GM19438 (cell line): ENCODE data around the gene PRKCB.
"Not testable (repeated sequence)": the region's sequence is repeated elsewhere in the genome, so short reads cannot be mapped to it uniquely, and the experiment has no call there.

ENCODE experiments used
- ATAC-seq: cut with Tn5 transposase; IDR thresholded peaks from one replicate; pipeline ENCODE4 v1.9.1; 2021; ENCODE audit warnings: low read depth; ENCODE audit not compliant: unreplicated experiment

Gene PRKCB

DNA sequence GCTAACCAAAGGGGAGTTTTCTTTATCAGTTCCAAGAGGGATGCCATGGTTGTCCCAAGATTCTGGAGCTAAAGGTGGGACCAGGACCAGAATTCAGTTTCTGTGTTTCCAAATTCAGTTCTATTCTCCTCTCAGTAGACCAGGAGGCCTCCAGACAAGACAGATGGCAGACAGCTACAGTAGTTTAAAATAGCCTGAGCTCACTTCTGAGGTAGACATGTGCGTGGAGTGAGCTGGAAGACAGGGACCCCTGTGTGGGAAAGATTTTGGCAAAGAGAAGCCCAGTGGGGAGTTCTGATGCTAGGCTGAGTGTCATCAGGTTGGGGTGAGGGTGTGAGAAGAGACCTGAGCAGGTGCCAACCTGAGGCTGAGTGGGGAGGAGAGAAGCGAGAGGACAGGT lies 95.4 kb downstream of the PRKCB start:
- no peak for ATAC-seq

DNA sequence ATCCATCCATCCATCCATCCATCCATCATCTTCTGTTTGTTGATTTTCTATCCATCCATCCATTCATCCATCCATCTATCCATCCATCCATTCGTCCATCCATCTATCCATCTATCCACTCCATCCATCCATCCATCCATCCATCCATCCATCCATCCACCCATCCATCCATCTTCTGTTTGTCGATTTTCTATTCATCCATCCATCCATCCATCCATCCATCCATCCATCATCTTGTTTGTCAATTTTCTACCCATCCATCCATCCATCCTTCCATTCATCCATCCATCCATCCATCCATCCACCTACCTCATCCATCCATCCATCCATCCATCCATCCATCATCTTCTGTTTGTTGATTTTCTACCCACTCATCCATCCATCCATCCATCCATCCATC lies 97.9 kb downstream of the PRKCB start:
- not testable (repeated sequence) for ATAC-seq

DNA sequence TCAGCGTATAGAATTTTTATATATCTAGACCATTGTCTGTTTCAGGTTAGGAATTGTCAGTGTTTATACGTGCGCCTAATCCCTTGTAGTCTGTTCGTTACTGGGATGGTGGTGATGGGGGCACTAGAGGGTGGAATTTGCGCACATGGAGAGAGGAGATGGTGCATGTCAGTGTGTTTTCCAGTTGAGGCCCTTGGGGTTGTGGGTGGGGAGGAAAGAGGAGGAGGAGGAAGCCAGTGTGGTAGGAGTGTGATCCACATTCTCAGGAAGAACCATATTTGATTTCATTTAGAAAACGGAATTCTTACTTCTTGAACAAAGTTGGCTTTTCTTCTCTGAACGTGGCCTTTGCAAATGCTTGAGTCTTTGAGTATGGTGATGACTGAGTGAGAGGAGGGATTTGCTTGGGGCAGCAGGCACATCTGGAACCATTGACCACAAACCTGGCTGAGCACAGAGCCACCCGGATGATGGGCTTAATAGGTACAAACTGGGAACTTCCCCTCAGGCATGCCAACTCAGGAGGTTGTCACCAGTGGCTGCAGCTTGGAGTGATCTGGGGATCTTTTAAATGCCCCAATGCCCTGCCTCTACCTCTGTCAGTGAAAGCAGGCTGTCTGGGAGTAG lies 98.9 kb downstream of the PRKCB start:
- no peak for ATAC-seq

DNA sequence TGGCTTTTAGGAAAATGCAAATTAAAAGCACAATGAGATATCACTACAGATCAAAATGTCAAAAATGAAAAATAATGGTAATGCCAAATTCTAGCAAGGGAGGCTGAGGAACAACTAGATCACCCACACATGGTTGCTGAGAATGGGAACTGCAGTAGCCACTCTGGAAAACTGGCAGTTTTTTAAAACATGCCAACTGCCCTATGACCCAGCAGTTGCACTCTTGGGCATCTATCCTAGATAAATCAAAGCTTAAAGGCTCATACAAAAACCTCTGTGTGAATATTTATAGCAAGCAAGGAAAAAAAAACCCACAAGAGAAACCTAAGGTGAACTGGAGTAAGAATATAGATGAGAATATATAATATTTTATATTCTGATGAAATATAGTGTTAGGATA lies 104.3 kb downstream of the PRKCB start:
- ATAC-seq = no peak

DNA sequence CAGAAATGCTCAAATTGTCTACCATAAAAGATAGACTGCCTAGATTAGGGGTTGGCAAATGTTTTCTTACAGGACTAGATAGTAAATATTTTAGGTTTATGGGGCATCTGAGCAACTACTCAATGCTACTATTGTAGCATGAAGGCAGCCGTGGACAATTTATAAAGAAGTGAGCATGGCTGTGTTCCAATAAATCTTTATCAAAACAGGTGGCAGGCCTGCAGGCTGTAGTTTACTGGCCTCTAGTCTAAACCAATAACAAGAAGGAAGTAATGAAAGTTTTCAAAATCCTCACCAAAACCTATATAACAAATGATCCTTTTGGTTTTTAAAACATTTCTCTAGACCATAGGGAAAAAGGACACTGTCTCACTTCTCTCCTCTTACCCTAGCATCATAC lies 105.2 kb downstream of the PRKCB start:
- no peak for ATAC-seq

DNA sequence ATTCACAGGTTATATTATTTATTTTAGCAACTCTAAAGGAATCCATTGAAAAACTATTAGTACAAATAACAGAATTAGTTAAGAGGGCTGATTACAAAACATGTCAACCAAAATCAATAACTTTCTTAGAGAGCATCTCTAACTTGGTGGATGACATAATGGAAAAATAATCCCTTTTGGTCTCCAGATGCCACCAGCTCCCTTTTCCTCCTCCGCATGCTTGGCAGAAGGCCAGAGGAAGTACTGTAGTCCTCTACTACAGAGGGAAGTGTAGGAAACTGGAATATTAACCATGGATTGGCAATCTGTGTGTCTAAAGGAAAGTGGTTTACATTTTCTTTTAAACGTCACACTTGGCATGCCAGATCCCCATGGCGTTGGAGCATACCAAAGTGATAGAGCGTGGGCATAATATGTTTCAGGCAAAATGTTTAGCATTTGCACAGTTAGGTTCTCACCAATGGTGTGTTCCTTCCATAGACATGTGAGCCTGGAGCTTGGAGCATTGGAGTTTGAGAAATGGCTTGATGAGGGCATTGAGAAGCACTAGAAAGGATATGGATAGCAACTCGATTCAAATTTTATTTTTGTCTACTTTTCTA lies 106.3 kb downstream of the PRKCB start:
- no peak for ATAC-seq

DNA sequence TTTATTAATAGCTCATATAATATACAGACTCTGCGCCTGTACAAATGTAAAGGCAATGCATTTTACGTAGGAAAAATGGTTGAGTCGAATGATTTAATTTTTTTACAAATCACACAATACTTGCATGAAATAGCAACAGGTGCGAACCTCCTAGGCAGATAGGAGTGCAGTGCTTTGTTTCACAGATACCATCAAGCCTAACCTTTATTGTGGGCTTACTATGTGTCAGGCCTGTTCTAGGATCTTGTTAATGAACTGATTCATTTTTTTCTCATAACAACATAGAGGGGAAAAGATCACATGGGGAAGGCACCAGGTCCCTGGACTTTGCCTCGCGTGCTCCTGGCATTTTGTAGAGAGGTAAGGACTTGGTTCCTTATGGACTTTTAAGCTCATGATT lies 107.8 kb downstream of the PRKCB start:
- no peak for ATAC-seq

DNA sequence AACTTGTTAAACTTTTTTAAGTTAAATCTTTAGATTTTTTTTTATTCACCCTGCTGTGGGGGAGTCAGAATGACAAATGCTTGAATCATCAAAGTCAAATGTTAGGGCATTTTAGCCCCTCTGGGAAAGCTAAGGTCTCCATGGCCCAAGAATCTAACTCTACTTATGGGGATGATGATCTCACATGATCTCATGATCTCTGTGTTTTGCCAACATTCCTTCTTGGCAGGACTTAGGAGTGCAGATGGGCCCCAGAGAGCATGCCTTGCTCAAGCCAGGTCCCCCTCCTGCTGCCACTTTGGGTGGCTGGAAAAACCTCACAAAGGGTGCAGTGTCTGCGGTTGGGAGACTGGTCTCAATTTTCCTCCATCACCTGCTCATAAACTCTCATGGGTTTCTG lies 108.6 kb downstream of the PRKCB start:
- no peak for ATAC-seq

DNA sequence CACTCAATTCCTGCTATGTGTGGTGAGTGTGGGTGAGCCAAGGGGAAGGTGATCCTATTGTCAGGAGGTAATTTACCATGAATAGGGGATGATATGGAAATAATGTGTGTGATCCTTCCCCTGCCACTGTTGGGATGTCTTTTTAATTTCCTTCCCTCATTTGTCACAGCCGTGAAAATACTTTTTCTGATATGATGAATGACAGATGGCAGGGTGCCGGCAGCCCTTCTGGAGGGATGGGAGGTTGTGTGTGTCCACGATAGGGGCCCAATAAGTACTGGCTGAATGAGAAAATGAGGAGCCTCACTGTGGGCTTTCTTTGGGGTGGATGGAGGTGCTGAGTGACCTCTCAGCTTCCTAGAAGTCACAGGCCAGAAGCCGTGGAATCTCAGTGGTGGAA lies 109.5 kb downstream of the PRKCB start:
- ATAC-seq = no peak

DNA sequence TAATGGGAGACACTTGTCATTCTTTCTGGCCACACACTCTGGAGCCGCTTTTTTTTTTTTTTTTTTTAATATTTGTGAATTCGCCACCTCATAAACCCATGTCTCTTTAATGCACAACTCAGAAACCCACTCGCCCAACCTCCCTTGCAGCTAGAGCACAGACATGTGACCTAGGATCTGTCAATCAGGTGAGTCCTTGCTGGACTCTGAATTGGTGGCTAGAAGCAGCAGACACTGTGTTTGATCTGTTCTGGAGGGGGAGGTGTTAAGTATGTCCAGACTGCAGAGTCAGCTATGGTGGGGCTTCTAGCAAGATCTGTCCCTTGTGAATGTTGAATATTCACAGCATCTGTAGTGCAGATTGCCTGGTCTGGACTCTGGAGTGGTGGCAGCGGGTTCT lies 112.1 kb downstream of the PRKCB start:
- no peak for ATAC-seq

DNA sequence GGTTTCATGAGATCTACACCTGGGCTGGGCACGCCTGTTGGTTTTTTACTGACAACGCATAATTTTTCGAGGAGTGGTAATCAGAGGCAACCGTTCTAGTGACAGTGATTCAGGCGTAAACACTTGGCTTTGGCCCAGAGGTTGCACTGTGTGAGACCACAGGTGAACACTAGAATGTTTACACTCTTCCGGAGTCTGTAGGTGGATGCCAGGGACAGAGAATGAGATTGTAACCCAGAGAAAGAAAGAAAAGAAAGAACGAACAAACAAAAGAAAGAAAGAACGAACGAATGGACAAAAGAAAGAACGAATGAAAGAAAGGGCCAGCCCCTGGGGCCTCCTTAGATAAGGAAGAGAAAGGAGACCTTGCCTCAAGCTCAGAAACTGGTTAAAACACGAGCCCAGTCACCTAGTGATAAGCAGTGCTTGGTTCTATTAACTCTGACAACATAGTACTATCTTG lies 113.2 kb downstream of the PRKCB start:
- ATAC-seq = no peak

DNA sequence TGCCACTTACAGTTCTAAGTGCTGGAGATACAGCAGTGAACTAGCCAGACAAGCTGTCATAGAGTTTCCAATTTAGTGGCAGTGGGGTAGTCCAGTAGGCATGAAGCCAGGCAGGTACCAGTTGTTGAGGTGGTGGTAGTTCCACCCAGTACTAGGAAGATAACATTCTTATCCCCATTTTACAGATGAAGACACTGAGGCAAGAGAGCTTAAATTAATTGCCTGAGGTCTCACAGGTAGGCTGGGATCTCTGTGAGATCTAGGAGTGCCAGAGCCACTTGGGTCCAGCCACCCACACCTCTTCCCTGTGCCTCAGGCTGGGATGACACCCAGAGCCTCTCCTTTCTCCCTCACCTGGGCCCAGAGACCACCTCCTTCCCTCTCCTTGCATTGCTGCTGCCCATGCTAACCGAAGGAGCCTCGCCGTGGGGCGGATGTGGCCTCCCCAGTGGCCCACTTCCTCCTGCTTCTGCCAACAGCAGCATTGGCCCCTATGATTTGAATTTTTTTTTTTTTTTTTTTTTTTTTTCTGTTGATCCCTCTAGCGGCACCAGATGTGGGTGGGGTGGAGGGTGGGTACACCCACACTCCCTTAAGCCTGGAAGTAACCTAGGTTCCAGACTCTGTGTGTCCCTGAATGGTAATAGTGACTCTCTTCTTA lies 114.0 kb downstream of the PRKCB start:
- no peak for ATAC-seq

DNA sequence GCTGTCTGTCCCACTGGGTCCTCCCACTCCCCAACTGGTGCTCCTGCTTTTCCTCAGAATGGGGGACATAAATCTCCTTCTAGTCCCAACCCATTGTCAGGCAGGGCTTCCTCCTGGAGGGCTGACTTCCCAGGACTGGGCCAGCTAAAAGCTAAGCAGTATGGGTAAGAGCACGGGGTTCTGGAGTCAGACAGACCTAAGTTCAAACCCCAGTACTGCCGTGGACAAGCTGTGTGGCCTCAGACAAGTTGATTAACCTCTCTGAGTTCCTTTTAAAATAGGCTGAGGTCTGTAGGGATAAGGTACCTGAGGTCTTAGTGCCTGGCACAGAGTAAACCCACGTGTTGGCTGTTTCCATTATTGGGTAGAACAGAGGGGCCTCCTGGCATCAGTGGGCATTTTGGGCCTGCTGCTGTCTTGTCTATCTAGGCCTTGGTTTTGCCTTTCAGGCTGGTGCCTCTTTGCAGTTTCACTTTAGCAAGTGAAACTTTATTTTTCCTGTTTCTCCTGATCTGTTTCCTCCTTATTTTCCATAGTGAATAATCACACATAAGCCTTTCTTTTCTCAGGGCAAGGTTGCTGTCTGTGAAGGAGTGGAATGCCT lies 114.6 kb downstream of the PRKCB start:
- ATAC-seq = no peak

DNA sequence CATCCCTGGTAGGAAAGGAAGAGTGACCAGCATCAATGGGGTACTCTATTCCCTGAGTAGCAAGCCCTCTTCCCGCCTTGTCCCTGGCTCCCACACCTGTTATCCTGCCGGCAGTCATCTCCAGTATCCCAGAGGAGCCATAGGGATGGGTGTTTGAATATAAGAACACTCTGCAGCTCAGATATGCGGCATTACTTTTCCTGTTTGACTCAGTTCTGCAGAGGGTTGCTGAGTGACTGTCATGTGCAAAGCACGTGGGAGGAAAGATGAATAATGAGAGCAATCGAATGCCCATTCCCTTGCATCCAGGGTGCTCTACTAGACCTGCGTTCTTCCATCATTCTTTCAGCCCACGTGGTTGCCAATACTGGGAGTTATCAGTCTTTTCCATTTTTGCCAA lies 115.1 kb downstream of the PRKCB start:
- no peak for ATAC-seq

DNA sequence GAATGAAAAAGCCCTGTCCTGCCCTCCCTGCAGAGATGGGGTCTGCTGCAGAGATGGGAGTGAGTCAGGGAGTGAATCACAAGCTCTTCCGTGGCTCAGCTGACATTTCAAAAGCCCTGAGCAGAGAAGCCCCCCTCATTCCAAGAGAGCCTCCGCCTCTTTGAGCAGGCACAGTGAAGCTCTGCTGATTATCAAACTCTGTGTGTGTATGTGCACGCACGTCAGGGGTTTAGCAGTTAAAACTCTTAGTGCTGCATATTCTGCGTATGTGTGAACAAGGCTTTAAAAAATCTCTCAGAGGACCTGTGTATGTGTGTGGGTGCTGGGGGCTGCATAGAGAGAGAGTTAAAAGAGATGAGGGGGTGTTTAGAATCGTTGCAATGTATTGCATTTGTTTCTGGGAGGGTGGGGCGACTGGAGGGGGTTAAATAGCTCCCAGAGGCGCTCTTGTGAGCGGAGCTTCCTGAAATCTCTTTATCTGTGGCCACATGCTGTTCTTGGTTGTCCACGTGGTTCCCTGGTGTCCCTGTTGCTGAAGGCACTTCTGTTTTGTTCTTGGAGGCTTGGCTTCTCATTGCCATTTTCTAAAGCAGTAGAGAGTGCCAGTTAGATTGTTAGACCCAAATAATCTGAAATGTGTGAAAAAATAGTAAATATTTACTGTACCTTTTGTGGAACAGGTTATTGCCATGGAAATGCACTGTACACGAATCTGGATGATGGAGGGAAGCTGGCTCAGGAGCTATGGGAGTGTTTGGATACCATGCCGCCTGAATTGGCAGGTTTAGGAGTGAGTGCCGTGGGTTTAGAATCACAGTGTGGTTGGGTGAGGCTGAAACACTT lies 116.6 kb downstream of the PRKCB start:
- no peak for ATAC-seq

DNA sequence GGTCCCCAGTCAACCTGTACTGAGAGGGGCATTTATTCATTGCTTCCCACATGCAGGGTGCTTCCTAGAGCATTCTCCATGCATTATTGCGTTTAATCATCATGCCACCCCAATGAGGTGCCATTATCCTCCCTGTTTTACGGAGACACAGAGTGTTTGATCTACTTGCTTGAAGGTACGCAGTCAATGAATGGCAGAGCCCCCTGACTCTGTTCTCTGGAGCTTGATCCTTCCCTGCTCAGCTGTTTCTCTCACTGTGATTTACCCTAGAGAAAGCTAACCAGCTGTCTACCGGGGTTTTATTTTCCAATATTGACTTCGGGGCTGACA lies 117.2 kb downstream of the PRKCB start:
- ATAC-seq = no peak

DNA sequence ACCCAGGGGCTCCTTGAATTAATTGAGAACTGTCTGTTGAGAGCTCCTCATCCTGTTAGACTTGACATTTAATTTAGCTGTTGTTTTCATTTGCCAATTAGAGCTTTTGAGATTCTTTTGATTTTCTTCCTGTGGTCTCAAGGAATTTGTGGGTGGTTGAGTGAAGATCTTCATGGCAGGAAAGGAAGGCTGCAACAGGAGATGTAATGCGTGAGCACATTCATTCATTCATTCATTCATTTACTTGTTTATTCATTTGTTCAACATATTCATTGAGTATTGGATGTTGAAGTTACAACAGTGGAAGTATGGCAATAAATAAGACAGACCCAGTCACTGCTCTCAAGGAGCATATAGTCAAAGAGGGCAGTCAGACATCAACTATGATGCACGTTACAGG lies 117.7 kb downstream of the PRKCB start:
- no peak for ATAC-seq

DNA sequence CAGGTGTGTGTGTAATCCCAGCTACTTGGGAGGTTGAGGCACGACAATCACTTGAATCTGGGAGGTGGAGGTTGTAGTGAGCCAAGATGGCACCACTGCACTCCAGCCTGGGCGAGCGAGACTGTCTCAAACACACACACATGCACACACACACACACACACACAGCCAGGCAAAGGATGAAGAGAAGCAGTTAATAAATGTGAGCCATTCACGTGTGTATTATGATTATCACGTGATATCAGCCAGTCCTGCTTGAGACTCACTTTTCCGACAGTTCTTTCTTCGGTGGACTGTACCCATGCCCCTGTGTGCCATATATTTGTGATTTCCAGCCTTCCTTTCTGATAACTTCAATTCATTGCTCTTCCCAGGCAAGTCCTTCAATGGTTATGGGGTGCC lies 119.3 kb downstream of the PRKCB start:
- ATAC-seq = no peak

DNA sequence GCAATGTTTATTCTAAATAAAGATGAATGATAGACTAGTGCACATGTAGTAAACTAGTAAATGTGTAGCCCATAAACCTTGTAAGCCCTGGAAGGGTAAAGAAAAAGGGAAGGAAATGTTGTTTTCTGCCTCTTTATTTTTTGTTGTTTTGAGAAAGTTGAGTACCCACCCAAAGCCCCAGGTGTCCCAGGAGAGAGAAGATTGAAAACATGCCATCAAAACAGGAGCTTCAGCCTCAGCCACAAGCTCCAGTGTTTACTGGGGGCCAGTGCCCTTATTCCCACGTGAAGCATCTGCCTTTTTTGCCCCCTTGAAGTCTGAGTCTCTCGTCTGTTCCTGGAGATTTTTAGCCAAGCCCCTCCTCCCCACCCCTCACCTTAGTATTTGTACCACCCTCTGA lies 121.5 kb downstream of the PRKCB start:
- no peak for ATAC-seq

DNA sequence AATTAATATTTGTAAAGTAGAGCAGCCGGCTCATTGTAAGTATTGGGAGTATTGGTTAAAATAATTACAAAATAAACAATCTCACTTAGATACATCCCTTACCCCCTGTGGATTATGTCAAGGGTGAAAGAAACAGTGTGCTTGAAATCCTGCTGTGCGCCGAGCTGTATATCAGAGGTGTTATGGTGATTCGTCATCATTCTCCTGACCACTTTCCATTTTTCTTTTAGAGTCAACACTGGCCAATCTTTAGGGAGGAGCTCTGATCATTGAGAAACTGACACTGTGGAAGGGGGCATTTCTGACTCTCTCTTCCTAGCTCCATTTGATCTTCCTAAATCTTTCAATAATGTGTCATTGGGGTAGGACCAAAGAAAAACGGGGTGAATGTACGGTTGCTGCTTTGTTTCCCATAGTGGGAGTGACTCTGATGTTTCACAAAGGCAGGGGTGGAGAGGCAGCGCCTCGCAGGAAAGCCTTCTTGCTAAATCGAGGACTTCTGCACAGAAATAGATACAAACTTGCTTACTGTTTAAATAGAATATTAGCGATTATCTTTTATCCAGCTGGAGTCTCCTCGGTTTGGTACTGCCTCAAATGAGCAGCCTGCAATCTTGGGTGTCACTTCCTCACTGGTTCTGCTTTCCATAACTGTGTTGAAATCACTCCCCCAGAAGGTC lies 123.4 kb downstream of the PRKCB start:
- ATAC-seq = no peak

DNA sequence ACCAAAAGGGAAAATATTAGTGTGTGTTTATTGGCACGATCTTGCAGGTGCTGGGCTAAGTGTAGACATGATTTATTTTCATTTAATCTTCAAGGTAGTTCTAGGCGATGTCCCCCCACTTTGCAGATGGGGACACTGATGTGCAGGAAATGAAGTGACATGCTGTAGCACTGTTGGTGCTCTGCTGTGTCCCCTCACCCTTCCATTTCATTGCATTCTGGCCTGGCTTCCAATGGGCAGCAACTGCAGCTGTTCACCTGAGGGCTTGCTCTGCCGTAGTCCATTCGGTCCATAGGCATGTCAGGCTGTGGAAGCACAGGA lies 123.9 kb downstream of the PRKCB start:
- ATAC-seq = no peak
